Gastrocnemius medialis (tissue), 4 donors: Measurements from ENCODE around the gene CADPS.

Experiments used
- CTCF ChIP-seq, 5 experiments: fragments of 450-650 bp in 3 of 5; fragments of 200-600 bp in 2 of 5; sonication (generic) in 2 of 5; IDR thresholded peaks in 4 of 5; conservative IDR thresholded peaks in 1 of 5; 1 replicate in 4 of 5; 2 replicates in 1 of 5; pipeline ENCODE4 v1.5.1; 2016 to 2019; ENCODE audit warnings: antibody characterized with exemption in 5 of 5, mild to moderate bottlenecking in 3 of 5, moderate library complexity in 3 of 5
- POLR2A ChIP-seq, 2 donors: fragments of 450-650 bp; IDR thresholded peaks; one replicate each; pipeline ENCODE4 v1.6.1; 2017; ENCODE audit warnings: antibody characterized with exemption in 2 of 2, mild to moderate bottlenecking in 2 of 2, moderate library complexity in 2 of 2

GRCh38 chr3:62874711-62875557 is at the start of gene CADPS:
- TF ChIP-seq CTCF (IDR thresholded peaks at IDR 0.05 in 4 of 5, conservative IDR thresholded peaks at IDR 0.05 in 1 of 5) (no peak), POLR2A (IDR thresholded peaks at IDR 0.05) (no peak)
